ENCODE measurements around the gene SYK.

The SYK gene

DNA sequence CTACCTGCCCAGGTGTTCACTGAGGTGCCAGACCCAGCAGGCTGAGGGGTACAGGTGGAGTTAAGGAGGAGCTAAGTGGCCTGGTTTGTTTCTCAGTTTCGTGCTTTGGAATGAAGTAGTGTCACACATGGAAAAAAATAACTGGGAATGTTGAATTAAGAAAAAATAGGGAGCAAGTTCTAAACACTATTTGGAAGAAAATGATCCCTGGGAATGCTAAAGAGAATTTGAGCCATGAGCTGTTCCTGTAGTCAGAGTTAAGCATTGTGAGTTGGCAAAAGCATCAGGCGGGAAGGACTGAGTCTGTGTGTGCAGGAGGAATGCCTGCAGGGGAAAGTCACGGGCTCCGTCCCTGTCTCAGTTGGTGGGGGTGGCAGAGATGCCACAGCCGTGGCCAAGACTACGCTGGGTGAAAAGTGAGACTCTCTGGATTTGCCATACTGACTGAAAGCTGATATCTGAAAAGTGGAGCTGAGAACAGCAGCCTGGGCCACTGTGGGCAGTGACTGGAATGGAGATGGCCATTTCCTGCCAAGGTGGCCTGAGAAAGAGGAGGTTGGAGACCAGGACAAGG lies 37.0 kb downstream of the SYK start:
- Histone ChIP-seq H3K27ac (ENCODE audit: low read depth, low read length) (no peak overlapping the region), H2AFZ (ENCODE audit: low read length, unreplicated experiment) (no peak overlapping the region), H3K4me3 (ENCODE audit: low read depth, low read length) (no peak overlapping the region), H3K36me3 (ENCODE audit: insufficient read depth, low read length) (no peaks in the 10 kb centered on the region), H3K79me2 (ENCODE audit: control insufficient read depth, insufficient read depth, low read length, unreplicated experiment) (no peaks in the 10 kb centered on the region), H3K4me1 (ENCODE audit: control insufficient read depth, insufficient read depth, low read length, unreplicated experiment) (no peaks in the 10 kb centered on the region), H3K27me3 (ENCODE audit: insufficient read depth, low read length) (no peaks in the 10 kb centered on the region; the same call in 1 of the 2 replicates)

DNA sequence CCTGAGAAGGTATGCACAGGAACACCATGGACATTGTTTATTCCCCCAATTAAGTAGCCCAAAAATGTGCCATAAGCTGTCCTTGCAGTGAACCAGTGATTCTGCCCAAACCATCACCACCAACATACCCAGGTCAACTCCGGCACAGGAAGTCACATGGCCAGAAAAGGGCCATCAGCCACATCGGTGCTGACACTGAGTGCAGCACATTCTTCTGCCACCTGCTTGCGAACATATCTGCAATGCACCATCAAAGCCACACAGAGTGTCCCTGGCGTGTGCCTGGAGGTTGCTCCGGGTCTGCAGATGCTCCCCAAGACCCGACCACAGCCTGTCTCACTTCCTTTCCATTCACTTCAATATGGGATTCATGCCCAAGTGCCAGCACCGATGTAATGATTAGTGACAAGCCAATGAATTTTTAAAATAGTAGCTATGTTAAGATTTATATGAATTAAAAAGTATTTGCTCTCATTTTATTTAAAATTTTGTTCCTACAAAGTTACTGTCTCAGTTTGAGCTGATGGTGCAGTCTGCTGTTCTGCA lies 37.6 kb downstream of the SYK start:
- no peaks in the 10 kb centered on the region for H3K4me1 ChIP-seq (ENCODE audit: control insufficient read depth, insufficient read depth, low read length, unreplicated experiment)
- H3K79me2 ChIP-seq (ENCODE audit: control insufficient read depth, insufficient read depth, low read length, unreplicated experiment): no peaks in the 10 kb centered on the region
- no peaks in the 10 kb centered on the region for H3K36me3 ChIP-seq (ENCODE audit: insufficient read depth, low read length)
- no peak overlapping the region for H2AFZ ChIP-seq (ENCODE audit: low read length, unreplicated experiment)
- no peak overlapping the region for H3K27ac ChIP-seq (ENCODE audit: low read depth, low read length)
- H3K27me3 ChIP-seq (ENCODE audit: insufficient read depth, low read length): no peaks in the 10 kb centered on the region; the same call in 1 of the 2 replicates
- H3K4me3 ChIP-seq (ENCODE audit: low read depth, low read length): no peak overlapping the region

DNA sequence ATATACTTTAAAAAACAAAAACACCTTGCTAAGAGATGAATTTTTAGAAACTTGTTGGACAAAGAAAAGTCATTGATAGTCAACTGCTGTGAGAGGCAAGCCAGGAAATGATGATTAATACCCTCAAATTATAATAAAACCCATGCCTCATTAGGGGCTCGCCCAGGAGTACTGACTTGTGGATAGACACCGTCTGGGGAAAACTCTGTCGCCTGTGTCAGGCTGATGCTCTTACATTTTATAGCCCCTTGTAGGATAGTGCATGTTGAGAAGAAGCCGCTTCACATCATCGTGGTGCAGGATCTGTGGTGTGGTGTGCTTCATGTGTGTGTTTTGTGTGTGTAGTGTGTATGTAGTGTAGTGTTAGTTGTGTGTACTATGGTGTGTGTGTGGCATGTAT lies 39.1 kb downstream of the SYK start:
- no peak overlapping the region for H2AFZ ChIP-seq (ENCODE audit: low read length, unreplicated experiment)
- H3K4me1 ChIP-seq (ENCODE audit: control insufficient read depth, insufficient read depth, low read length, unreplicated experiment): no peaks in the 10 kb centered on the region
- H3K79me2 ChIP-seq (ENCODE audit: control insufficient read depth, insufficient read depth, low read length, unreplicated experiment): no peaks in the 10 kb centered on the region

DNA sequence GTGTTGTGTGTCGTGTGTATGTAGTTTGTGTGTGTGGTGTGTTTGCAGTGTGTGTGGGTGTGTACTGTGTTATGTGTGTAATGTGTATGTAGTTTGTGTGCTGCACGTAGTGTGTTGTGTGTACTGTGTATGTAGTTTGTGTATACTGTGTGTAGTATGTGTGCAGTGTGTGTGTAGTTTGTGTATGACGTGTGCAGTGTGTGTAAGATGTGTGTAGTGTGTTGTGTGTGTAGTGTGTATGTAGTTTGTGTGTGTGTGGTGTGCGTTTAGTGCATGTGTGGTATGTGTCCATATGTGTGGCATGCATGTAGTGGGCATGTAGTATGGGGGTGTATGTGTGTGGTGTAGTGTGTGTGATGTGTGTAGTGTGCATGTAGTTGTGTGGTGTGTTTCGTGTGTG lies 39.6 kb downstream of the SYK start:
- H3K27me3 ChIP-seq (ENCODE audit: insufficient read depth, low read length): no peaks in the 10 kb centered on the region
- no peaks in the 10 kb centered on the region for H3K4me1 ChIP-seq (ENCODE audit: control insufficient read depth, insufficient read depth, low read length, unreplicated experiment)
- no peak overlapping the region for H3K4me3 ChIP-seq (ENCODE audit: low read depth, low read length)
- H3K79me2 ChIP-seq (ENCODE audit: control insufficient read depth, insufficient read depth, low read length, unreplicated experiment): no peaks in the 10 kb centered on the region
- no peak overlapping the region for H2AFZ ChIP-seq (ENCODE audit: low read length, unreplicated experiment)
- no peaks in the 10 kb centered on the region for H3K36me3 ChIP-seq (ENCODE audit: insufficient read depth, low read length)
- no peak overlapping the region for H3K27ac ChIP-seq (ENCODE audit: low read depth, low read length)

More for the DNA sequence above, 39.1 kb downstream of the SYK start:
- Histone ChIP-seq H3K36me3 (ENCODE audit: insufficient read depth, low read length) (no peaks in the 10 kb centered on the region), H3K27me3 (ENCODE audit: insufficient read depth, low read length) (no peaks in the 10 kb centered on the region; the same call in 1 of the 2 replicates), H3K4me3 (ENCODE audit: low read depth, low read length) (no peak overlapping the region), H3K27ac (ENCODE audit: low read depth, low read length) (no peak overlapping the region)

DNA sequence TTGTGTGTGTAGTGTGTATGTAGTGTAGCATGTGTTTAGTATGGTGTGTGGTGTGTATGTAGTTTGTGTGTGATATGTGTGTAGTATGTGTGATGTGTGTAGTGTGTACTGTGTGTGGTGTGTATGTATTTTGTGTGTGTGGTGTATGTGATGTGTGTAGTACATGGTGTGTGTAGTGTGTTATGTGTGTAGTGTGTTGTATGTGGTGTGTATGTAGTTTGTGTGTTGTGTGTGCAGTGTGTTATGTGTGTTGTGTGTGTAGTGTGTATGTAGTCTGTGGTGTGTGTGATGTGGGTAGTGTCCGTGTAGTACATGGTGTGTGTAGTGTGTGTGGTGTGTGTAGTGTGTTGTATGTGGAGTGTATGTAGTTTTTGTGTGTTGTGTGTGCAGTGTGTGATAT lies 40.0 kb downstream of the SYK start:
- H3K4me3 ChIP-seq (ENCODE audit: low read depth, low read length): no peak overlapping the region; the same call in 1 of the 2 replicates
- H3K27me3 ChIP-seq (ENCODE audit: insufficient read depth, low read length): no peaks in the 10 kb centered on the region
- H3K27ac ChIP-seq (ENCODE audit: low read depth, low read length): no peak overlapping the region
- no peaks in the 10 kb centered on the region for H3K36me3 ChIP-seq (ENCODE audit: insufficient read depth, low read length)
- no peak overlapping the region for H2AFZ ChIP-seq (ENCODE audit: low read length, unreplicated experiment)
- no peaks in the 10 kb centered on the region for H3K79me2 ChIP-seq (ENCODE audit: control insufficient read depth, insufficient read depth, low read length, unreplicated experiment)
- no peaks in the 10 kb centered on the region for H3K4me1 ChIP-seq (ENCODE audit: control insufficient read depth, insufficient read depth, low read length, unreplicated experiment)

DNA sequence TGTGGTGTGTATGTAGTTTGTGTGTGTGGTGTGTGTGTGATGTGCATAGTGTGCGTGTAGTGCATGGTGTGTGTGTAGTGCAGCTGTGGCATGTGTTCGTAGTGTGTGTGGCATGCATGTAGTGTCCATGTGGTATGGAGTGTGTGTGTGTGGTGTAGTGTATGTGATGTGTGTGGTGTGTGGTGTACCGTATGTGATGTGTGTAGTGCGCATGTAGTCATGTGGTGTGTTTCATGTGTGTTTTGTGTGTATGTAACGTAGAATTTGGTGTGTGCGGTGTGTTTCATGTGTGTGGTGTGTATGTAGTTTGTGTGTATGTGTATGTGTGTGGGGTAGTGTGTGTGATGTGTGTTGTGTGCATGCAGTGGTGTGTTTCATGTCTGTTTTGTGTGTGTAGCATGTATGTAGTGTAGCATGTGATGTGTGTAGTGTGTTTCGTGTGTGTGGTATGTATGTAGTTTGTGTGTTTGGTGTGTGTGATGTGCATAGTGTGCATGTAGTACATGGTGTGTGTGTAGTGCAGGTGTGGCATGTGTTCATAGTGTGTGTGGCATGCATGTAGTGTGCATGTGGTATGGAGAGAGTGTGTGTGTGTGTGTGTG lies 40.7 kb downstream of the SYK start:
- H3K4me1 ChIP-seq (ENCODE audit: control insufficient read depth, insufficient read depth, low read length, unreplicated experiment): no peaks in the 10 kb centered on the region
- H3K27ac ChIP-seq (ENCODE audit: low read depth, low read length): no peak overlapping the region
- H3K4me3 ChIP-seq (ENCODE audit: low read depth, low read length): no peak overlapping the region
- H3K36me3 ChIP-seq (ENCODE audit: insufficient read depth, low read length): no peaks in the 10 kb centered on the region
- H3K79me2 ChIP-seq (ENCODE audit: control insufficient read depth, insufficient read depth, low read length, unreplicated experiment): no peaks in the 10 kb centered on the region
- no peak overlapping the region for H2AFZ ChIP-seq (ENCODE audit: low read length, unreplicated experiment)
- H3K27me3 ChIP-seq (ENCODE audit: insufficient read depth, low read length): no peaks in the 10 kb centered on the region

DNA sequence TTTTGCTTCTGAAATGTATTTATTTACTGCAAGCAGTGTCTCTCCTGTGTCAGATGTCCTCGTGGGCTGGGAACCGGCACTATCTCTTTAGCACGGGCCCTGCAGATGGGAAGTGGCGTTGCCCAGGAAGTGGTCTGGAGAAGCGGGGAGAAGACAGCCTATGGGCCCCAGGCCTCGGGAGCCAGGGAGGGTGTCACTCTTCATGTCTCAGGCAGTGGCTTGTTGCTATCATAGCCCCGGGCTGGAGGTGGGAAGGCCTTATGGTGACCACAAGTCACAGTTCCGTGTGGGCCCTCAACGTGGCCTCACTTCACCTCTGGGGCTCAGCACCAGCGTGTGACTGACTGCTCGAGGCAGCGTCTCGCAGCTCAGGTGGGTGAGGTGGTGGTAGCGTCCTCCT lies 41.4 kb downstream of the SYK start:
- H3K4me1 ChIP-seq (ENCODE audit: control insufficient read depth, insufficient read depth, low read length, unreplicated experiment): no peaks in the 10 kb centered on the region

DNA sequence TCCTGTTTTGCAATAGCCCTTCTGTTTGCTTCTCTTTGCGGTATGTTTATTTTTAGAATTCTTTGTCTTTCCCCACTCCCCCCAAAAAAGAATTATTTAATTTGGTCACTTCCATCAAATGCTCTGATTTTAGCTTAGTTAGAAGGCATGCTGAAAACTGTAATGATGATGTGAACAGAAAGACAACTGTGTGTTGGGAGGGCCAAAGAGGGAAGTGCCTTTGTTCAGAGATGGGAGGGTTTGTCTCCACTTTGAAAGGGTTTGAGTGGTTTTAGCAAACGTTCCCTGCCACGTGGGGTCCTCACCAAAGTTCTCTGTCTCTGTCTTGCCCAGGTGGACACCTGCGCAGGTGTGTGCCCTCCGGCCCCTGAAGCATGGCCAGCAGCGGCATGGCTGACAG lies 41.9 kb downstream of the SYK start:
- H3K79me2 ChIP-seq (ENCODE audit: control insufficient read depth, insufficient read depth, low read length, unreplicated experiment): no peaks in the 10 kb centered on the region
- H3K27me3 ChIP-seq (ENCODE audit: insufficient read depth, low read length): no peaks in the 10 kb centered on the region
- H2AFZ ChIP-seq (ENCODE audit: low read length, unreplicated experiment): no peak overlapping the region
- H3K4me3 ChIP-seq (ENCODE audit: low read depth, low read length): no peak overlapping the region
- no peaks in the 10 kb centered on the region for H3K4me1 ChIP-seq (ENCODE audit: control insufficient read depth, insufficient read depth, low read length, unreplicated experiment)
- no peaks in the 10 kb centered on the region for H3K36me3 ChIP-seq (ENCODE audit: insufficient read depth, low read length)
- H3K27ac ChIP-seq (ENCODE audit: low read depth, low read length): no peak overlapping the region

More for the DNA sequence above, 41.4 kb downstream of the SYK start:
- no peak overlapping the region for H3K27ac ChIP-seq (ENCODE audit: low read depth, low read length)
- no peak overlapping the region for H2AFZ ChIP-seq (ENCODE audit: low read length, unreplicated experiment)
- no peaks in the 10 kb centered on the region for H3K27me3 ChIP-seq (ENCODE audit: insufficient read depth, low read length)
- H3K79me2 ChIP-seq (ENCODE audit: control insufficient read depth, insufficient read depth, low read length, unreplicated experiment): no peaks in the 10 kb centered on the region
- H3K36me3 ChIP-seq (ENCODE audit: insufficient read depth, low read length): no peaks in the 10 kb centered on the region
- H3K4me3 ChIP-seq (ENCODE audit: low read depth, low read length): no peak overlapping the region

DNA sequence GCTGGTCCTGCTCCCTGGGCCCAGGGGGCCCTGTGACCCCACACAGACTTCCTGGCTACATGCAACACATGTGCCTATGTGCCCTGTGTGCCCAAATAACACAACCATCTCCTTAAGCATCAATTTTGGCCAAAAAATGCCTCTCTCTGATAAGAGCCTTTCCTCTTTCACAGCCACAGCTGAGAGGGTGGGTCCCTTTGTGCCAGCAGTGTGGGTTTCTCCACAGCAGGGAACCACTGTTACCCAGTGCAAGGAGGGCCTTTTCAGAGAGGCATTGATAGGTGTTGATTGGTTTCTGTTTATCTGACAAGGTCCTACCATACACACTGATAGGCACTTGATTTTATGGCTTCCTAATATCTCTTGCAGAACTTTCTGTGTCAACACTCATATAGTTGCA lies 42.7 kb downstream of the SYK start:
- Histone ChIP-seq H3K4me3 (ENCODE audit: low read depth, low read length) (no peak overlapping the region), H3K27ac (ENCODE audit: low read depth, low read length) (no peak overlapping the region), H3K36me3 (ENCODE audit: insufficient read depth, low read length) (no peaks in the 10 kb centered on the region), H3K27me3 (ENCODE audit: insufficient read depth, low read length) (no peaks in the 10 kb centered on the region), H3K79me2 (ENCODE audit: control insufficient read depth, insufficient read depth, low read length, unreplicated experiment) (no peaks in the 10 kb centered on the region), H3K4me1 (ENCODE audit: control insufficient read depth, insufficient read depth, low read length, unreplicated experiment) (no peaks in the 10 kb centered on the region), H2AFZ (ENCODE audit: low read length, unreplicated experiment) (no peak overlapping the region)

DNA sequence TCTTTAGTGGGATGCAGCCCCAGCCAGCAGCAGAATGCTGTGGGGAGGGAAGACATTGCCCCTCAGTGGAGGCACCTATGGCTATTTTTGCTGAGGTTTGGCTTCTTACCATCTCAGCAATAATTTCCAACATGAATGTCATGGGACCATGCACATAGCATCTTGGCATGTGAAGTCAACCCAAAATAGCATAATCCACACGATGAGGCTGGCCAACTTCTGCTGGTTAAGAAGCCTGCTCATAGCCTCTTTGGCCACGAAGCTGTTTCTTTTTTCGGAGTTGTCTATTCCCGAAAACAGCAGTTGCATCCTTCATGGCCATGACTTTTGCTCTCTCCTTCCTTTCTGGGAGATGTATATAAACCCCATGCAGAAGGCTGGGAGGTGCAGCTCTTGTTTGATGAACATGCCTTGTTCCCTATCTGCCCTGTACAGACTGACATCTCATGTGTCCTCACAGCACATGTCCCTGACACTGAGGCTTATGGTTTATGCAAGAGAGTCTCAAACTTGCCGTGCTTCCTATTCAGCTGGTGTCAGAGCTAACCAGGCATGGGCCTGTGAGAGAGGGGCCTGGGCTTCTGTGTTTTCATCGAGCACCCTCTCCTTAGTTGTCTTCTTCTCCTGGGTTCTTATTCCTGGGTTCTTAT lies 45.3 kb downstream of the SYK start:
- no peak overlapping the region for H3K27ac ChIP-seq (ENCODE audit: low read depth, low read length)
- no peaks in the 10 kb centered on the region for H3K4me1 ChIP-seq (ENCODE audit: control insufficient read depth, insufficient read depth, low read length, unreplicated experiment)
- H3K36me3 ChIP-seq (ENCODE audit: insufficient read depth, low read length): no peaks in the 10 kb centered on the region
- H3K4me3 ChIP-seq (ENCODE audit: low read depth, low read length): no peak overlapping the region
- H2AFZ ChIP-seq (ENCODE audit: low read length, unreplicated experiment): no peak overlapping the region
- no peaks in the 10 kb centered on the region for H3K79me2 ChIP-seq (ENCODE audit: control insufficient read depth, insufficient read depth, low read length, unreplicated experiment)
- peaks cover 4% of the 10 kb centered on the region; the same call in 1 of the 2 replicates for H3K27me3 ChIP-seq (ENCODE audit: insufficient read depth, low read length)

DNA sequence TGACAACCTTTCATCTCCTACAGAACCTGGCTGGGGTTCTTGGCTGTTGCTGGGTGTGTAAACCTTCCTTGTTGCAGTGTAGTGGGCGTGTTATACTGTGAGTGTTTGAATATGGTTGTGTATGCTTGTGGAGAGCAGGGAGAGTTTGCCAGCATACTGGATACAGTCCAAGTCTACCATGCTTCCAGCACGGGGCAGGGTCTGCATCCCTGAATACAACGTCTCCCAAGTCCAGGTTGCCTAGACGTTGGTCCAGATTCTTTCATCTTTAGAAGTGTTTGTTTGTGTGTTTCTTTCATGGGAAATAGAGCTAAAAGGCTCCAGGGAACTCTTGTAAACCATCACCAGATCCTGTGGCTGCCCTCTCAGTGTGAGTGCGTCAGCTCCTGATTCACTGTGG lies 46.4 kb downstream of the SYK start:
- no peaks in the 10 kb centered on the region for H3K36me3 ChIP-seq (ENCODE audit: insufficient read depth, low read length)
- peaks cover 4% of the 10 kb centered on the region; the same call in 1 of the 2 replicates for H3K27me3 ChIP-seq (ENCODE audit: insufficient read depth, low read length)
- H3K4me1 ChIP-seq (ENCODE audit: control insufficient read depth, insufficient read depth, low read length, unreplicated experiment): no peaks in the 10 kb centered on the region
- H2AFZ ChIP-seq (ENCODE audit: low read length, unreplicated experiment): no peak overlapping the region
- no peaks in the 10 kb centered on the region for H3K79me2 ChIP-seq (ENCODE audit: control insufficient read depth, insufficient read depth, low read length, unreplicated experiment)
- no peak overlapping the region for H3K27ac ChIP-seq (ENCODE audit: low read depth, low read length)
- H3K4me3 ChIP-seq (ENCODE audit: low read depth, low read length): no peak overlapping the region

Measured in ACC112 (cell line).